K562 (cell line): Measurements from ENCODE around the gene ATP9A. TPM values are rescaled to one million over a fixed set of nuclear protein-coding genes. Genes with fewer than 3 reads are reported as not detected.
"Not testable (repeated sequence)": the region's sequence is repeated elsewhere in the genome, so short reads cannot be mapped to it uniquely, and the experiment has no call there.

Experiments used
- ATAC-seq: fragments of 200-7000 bp; cut with Tn5 transposase; 3 replicates; pipeline ENCODE4 v1.9.1; 2020; ENCODE audit warnings: moderate library complexity
- BruUV-seq: library from RNA; stranded (reverse); fragments of 400-500 nt; replicated peaks from 2 replicates; lab custom pipeline; 2021; lab: Mats Ljungman, UMichigan
- CTCF ChIA-PET: fragments of 300-600 bp; formaldehyde crosslinking; extraction: SDS; loops from one replicate; lab custom pipeline; 2021; ENCODE audit warnings: low intra/inter-chr PET ratio; lab: Yijun Ruan, JAX
- POLR2A ChIA-PET: fragments of 300-600, 350-650 bp; sonication (Branson Sonifier 250); formaldehyde crosslinking; extraction: SDS; loops from one replicate; lab custom pipeline; 2021; ENCODE audit warnings: antibody characterized with exemption, inconsistent platforms; lab: Yijun Ruan, JAX
- DNase-seq, 4 experiments: peaks; one replicate each; pipeline versions ENCODE4 v3.0.0 to v3.0.0-alpha.2; 2011 to 2018; ENCODE audit warnings: low spot score in 3 of 4, mixed read lengths in 3 of 4; ENCODE audit errors: extremely low read depth in 1 of 4
- FAIRE-seq: peaks from 2 replicates; lab custom pipeline; 2011; peaks lifted over from hg19 to GRCh38; lab: Jason Lieb, UNC
- H2AFZ ChIP-seq: 2 replicates; pipeline ENCODE4 v1.6.0; 2011; ENCODE audit warnings: low read depth, low read length, control low read depth, inconsistent platforms
- H3K27ac ChIP-seq: fragments of 200-600 bp; 3 replicates; pipeline ENCODE4 v1.8.0; 2011; ENCODE audit warnings: low read depth, mild to moderate bottlenecking, control low read depth, inconsistent platforms, low read length, moderate library complexity, mixed read lengths; ENCODE audit errors: extremely low read depth
- H3K27me3 ChIP-seq, 2 experiments: fragments of 300-600 bp in 1 of 2; 2 replicates in 1 of 2; 3 replicates in 1 of 2; pipeline versions ENCODE4 v1.6.0 to v1.8.0; 2011; ENCODE audit warnings: inconsistent platforms in 2 of 2, low read length in 2 of 2, mild to moderate bottlenecking in 1 of 2, mixed read lengths in 1 of 2, moderate library complexity in 1 of 2; ENCODE audit not compliant: control insufficient read depth in 2 of 2, insufficient read depth in 2 of 2
- H3K36me3 ChIP-seq: fragments of 300-600 bp; 3 replicates; pipeline ENCODE4 v1.8.0; 2011; ENCODE audit warnings: mild to moderate bottlenecking, low read length, inconsistent platforms; ENCODE audit not compliant: control insufficient read depth, insufficient read depth
- H3K4me1 ChIP-seq, 2 experiments: fragments of 200-600 bp in 1 of 2; replicated peaks in 1 of 2; 2 replicates in 1 of 2; 3 replicates in 1 of 2; pipeline versions ENCODE4 v1.5.1 to v1.8.0; 2011; ENCODE audit warnings: inconsistent platforms in 2 of 2, low read length in 2 of 2, mild to moderate bottlenecking in 1 of 2, mixed read lengths in 1 of 2, moderate library complexity in 1 of 2; ENCODE audit not compliant: control insufficient read depth in 2 of 2, insufficient read depth in 2 of 2
- H3K4me2 ChIP-seq: 2 replicates; pipeline ENCODE4 v1.6.1; 2011; ENCODE audit warnings: low read length, control low read depth, inconsistent platforms, mixed read lengths; ENCODE audit not compliant: insufficient read depth
- H3K4me3 ChIP-seq: fragments of 200-600 bp; sonication (generic), shearing (Covaris generic); 2 replicates; pipeline ENCODE4 v1.5.1; 2016; ENCODE audit warnings: control low read depth, inconsistent platforms
- H3K79me2 ChIP-seq: fragments of 200-600 bp; 3 replicates; pipeline ENCODE4 v1.8.0; 2011; ENCODE audit warnings: low read length, inconsistent platforms; ENCODE audit not compliant: control insufficient read depth, insufficient read depth
- H3K9ac ChIP-seq, 2 experiments: 2 replicates each; pipeline versions ENCODE4 v1.6.0 to v1.6.1; 2011; ENCODE audit warnings: low read depth in 2 of 2, low read length in 2 of 2, control low read depth in 1 of 2, inconsistent platforms in 1 of 2, mild to moderate bottlenecking in 1 of 2, mixed read lengths in 1 of 2; ENCODE audit not compliant: insufficient read depth in 1 of 2
- H3K9me1 ChIP-seq: one replicate; pipeline ENCODE4 v1.6.0; 2011; ENCODE audit warnings: inconsistent platforms, mild to moderate bottlenecking, low read length, moderate library complexity; ENCODE audit not compliant: control insufficient read depth, insufficient read depth
- H3K9me3 ChIP-seq: replicated peaks from 2 replicates; pipeline ENCODE4 v1.5.1; 2011; ENCODE audit warnings: low read depth, low read length, inconsistent platforms; ENCODE audit not compliant: control insufficient read depth, insufficient read depth
- H4K20me1 ChIP-seq: replicated peaks from 2 replicates; pipeline ENCODE4 v1.6.1; 2011; ENCODE audit warnings: low read length, inconsistent platforms, mixed read lengths; ENCODE audit not compliant: control insufficient read depth, insufficient read depth
- ASH1L ChIP-seq: fragments of 450-650 bp; IDR thresholded peaks from 2 replicates; pipeline ENCODE4 v1.6.1; 2018; ENCODE audit warnings: borderline replicate concordance, mild to moderate bottlenecking, low read depth; ENCODE audit not compliant: partially characterized antibody
- CREB1 ChIP-seq, 2 experiments: sonication (generic) in 1 of 2; formaldehyde crosslinking in 1 of 2; IDR thresholded peaks; 2 replicates each; pipeline versions ENCODE4 v1.6.1 to v1.8.0; 2012 to 2022; ENCODE audit warnings: inconsistent platforms in 1 of 2, mild to moderate bottlenecking in 1 of 2, missing genetic modification reagents in 1 of 2, moderate library complexity in 1 of 2
- ETV1 ChIP-seq: fragments of 450-650 bp; conservative IDR thresholded peaks from 2 replicates; pipeline ENCODE4 v1.6.1; 2016; ENCODE audit warnings: missing genetic modification characterization, control low read depth, low read depth, missing compliant biosample characterization
- GTF2F1 ChIP-seq: IDR thresholded peaks from 2 replicates; pipeline ENCODE4 v1.6.1; 2011; ENCODE audit warnings: low read depth, low read length, improper control_type of control experiment
- PRMT5 ChIP-seq: sonication (generic); formaldehyde crosslinking; IDR thresholded peaks from 2 replicates; pipeline ENCODE4 v1.5.0; 2020; ENCODE audit warnings: missing genetic modification reagents
- SRSF1 ChIP-seq: fragments of 200-400 bp; formaldehyde crosslinking; IDR thresholded peaks from 2 replicates; pipeline ENCODE4 v1.6.1; 2017; ENCODE audit warnings: mild to moderate bottlenecking, low read depth, low read length, moderate library complexity
- ZBTB26 ChIP-seq: fragments of 450-650 bp; formaldehyde crosslinking; IDR thresholded peaks from 2 replicates; pipeline ENCODE4 v1.4.0; 2022; ENCODE audit warnings: missing genetic modification characterization
- ZKSCAN1 ChIP-seq: fragments of 150-350 bp; IDR thresholded peaks from 2 replicates; pipeline ENCODE4 v1.6.1; 2016; ENCODE audit warnings: low read depth, low read length
- ZNF592 ChIP-seq: fragments of 450-650 bp; IDR thresholded peaks from 2 replicates; pipeline ENCODE4 v1.6.1; 2017; ENCODE audit warnings: antibody characterized with exemption, mild to moderate bottlenecking
- ZSCAN29 ChIP-seq: fragments of 450-650 bp; IDR thresholded peaks from 2 replicates; pipeline ENCODE4 v1.6.1; 2017
- WGBS: fragments of 100-300 bp; shearing (Covaris generic); methylation state at CpG from one replicate; pipeline ENCODE4 v1.1.6; 2016; ENCODE audit warnings: low coverage, mixed read lengths; ENCODE audit not compliant: insufficient coverage; ENCODE audit errors: missing lambda C conversion rate; 5-methylcytosine and 5-hydroxymethylcytosine counted together
- in situ Hi-C: fragments of 300-500 bp; cut with MboI; formaldehyde crosslinking; loops from 4 replicates; pipeline ENCODE4 v1.15.0; 2018; ENCODE audit warnings: inconsistent platforms, mixed read lengths
- intact Hi-C: fragments of 100-400 bp; cut with micrococcal nuclease; formaldehyde crosslinking; loops from 2 replicates; pipeline ENCODE4 v1.14.2; 2022
- polyA plus RNA-seq, 8 experiments: library from polyadenylated mRNA; depleted of rRNA in 4 of 8; stranded (reverse) in 5 of 8; unstranded in 3 of 8; fragments of >200 nt; fragmentation: Nextera tagmentation in 2 of 8; fragmentation: Illumina TruSeq in 1 of 8; extraction: Ambion mirVana in 2 of 8; extraction: Trizol in 1 of 8; gene quantifications; 2 replicates each; pipeline versions ENCODE4 v1.2.1 to v1.2.3, GENCODE V29; 2011 to 2014; ENCODE audit warnings: inconsistent platforms in 1 of 8, missing spikeins in 1 of 8
- total RNA-seq, 7 experiments: library from RNA; depleted of rRNA in 6 of 7; stranded (reverse); fragments of >200 nt in 6 of 7; fragmentation: Illumina TruSeq in 2 of 7; extraction: Trizol in 2 of 7; gene quantifications; 2 replicates each; pipeline versions ENCODE4 v1.2.1 to v1.2.3, GENCODE V29; 2011 to 2021; ENCODE audit warnings: low replicate concordance in 1 of 7

ATP9A gene
- total and polyA plus RNA-seq, 9 of the 15 experiments (the other 6 are each of a cell fraction or from before 2014, with no cell fraction given): 0.18 to 0.62 (median 0.29) TPM

GRCh38 chr20:51738261-51738660, 29.9 kb downstream of the ATP9A start:
- DNase-seq, H4K20me1 ChIP-seq, H3K9me3 ChIP-seq, H3K4me1 ChIP-seq, H2AFZ ChIP-seq, in situ Hi-C loops, H3K79me2 ChIP-seq, H3K9me1 ChIP-seq, H3K36me3 ChIP-seq, intact Hi-C loops, H3K4me2 ChIP-seq, H3K4me3 ChIP-seq, H3K27ac ChIP-seq, FAIRE-seq, H3K9ac ChIP-seq, BruUV-seq, ATAC-seq: not testable (repeated sequence)
- CTCF ChIA-PET: interaction anchor here (0.6 kb wide), 1 partner anchor 367 kb away, joined by 3 read pairs; no protein-coding TSS in a partner anchor
- POLR2A ChIA-PET: interaction anchor here (0.7 kb wide), 1 partner anchor 516 kb away, joined by 3 read pairs; no protein-coding TSS in a partner anchor
- 3% methylated on average over 15 of the region's 15 CpGs for WGBS
- peaks cover 5 to 38% of the 10 kb centered on the region in 2 experiments for H3K27me3 ChIP-seq

GRCh38 chr20:51736947-51737346, 31.2 kb downstream of the ATP9A start:
- ChIA-PET CTCF (no interaction called here), POLR2A (interaction anchor here (0.6 kb wide), 2 partner anchors 52 to 92 kb away, joined by 3 to 4 read pairs; no protein-coding TSS in a partner anchor)
- H4K20me1 ChIP-seq: no peaks in the 10 kb centered on the region
- in situ Hi-C loops (no loop called here), intact Hi-C loops (no loop called here)
- H3K4me1 ChIP-seq: no peaks in the 10 kb centered on the region
- no peaks in the 10 kb centered on the region for H3K79me2 ChIP-seq
- no peak overlapping the region for H3K27ac ChIP-seq
- 1% methylated on average over 5 of the region's 5 CpGs for WGBS
- no peak overlapping the region for H3K9ac ChIP-seq
- no peak overlapping the region for H3K4me3 ChIP-seq
- H3K9me1 ChIP-seq: no peaks in the 10 kb centered on the region
- no TSS peak for BruUV-seq
- H2AFZ ChIP-seq: no peak overlapping the region
- FAIRE-seq (no peak), DNase-seq (no peak), ATAC-seq (no peak)
- peaks cover 2 to 38% of the 10 kb centered on the region in 2 experiments for H3K27me3 ChIP-seq
- H3K4me2 ChIP-seq: no peak overlapping the region
- H3K36me3 ChIP-seq: no peaks in the 10 kb centered on the region
- no peaks in the 10 kb centered on the region for H3K9me3 ChIP-seq
- TF ChIP-seq ZKSCAN1: no peak
- no peak for TF ChIP-seq GTF2F1
- no peak for TF ChIP-seq ETV1
- no peak for TF ChIP-seq ZSCAN29
- no peak for TF ChIP-seq ASH1L
- TF ChIP-seq CREB1 (IDR thresholded peaks at IDR 0.05): no peak
- no peak for TF ChIP-seq CREB1 (CRISPR knock-in tag; IDR thresholded peaks at IDR 0.05)
- TF ChIP-seq SRSF1: no peak
- TF ChIP-seq PRMT5 (CRISPR knock-in tag): no peak
- no peak for TF ChIP-seq ZNF592
- TF ChIP-seq ZBTB26 (CRISPR knock-in tag): no peak
